Stimulated activated CD4-positive, alpha-beta T cell treated with anti-CD3 and anti-CD28 coated beads, Interleukin-4, amount 100 ng/mL, for 4 hours (primary cell): Measurements from ENCODE around the gene DDI2.
"Not testable (repeated sequence)": the region's sequence is repeated elsewhere in the genome, so short reads cannot be mapped to it uniquely, and the experiment has no call there.

Source experiments
- DNase-seq, 2 experiments: peaks; one replicate each; pipeline ENCODE4 v3.0.0-alpha.2; 2020

DDI2 gene

GRCh38 chr1:15637826-15638225, 20.6 kb downstream of the DDI2 start:
- DNase-seq: no peak

GRCh38 chr1:15639262-15639661, 22.0 kb downstream of the DDI2 start:
- no peak for DNase-seq

- no peak for DNase-seq
Measured at GRCh38 chr1:15639931-15640330, 22.7 kb downstream of the DDI2 start.

GRCh38 chr1:15640667-15641066, 23.4 kb downstream of the DDI2 start:
- DNase-seq: no peak

DNA sequence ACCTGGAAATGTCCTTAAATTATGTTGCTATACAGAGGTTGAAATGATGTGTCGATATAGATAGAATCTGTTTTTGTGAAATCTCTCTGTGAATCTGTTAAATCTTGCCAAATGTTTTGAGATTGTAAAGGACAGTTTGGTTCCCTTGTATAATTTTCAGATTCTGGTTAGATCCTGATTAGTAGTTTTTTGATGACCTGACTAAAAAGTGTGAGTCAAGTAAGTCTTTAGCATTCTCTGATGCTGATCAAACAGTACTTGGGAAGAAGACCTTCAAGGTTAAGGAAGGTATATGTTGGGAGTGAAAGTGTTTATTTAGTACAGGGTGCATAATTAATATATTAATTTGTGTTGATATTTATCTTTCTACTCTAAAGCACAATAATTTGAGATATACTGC, 32.7 kb downstream of the DDI2 start:
- DNase-seq: no peak

DNA sequence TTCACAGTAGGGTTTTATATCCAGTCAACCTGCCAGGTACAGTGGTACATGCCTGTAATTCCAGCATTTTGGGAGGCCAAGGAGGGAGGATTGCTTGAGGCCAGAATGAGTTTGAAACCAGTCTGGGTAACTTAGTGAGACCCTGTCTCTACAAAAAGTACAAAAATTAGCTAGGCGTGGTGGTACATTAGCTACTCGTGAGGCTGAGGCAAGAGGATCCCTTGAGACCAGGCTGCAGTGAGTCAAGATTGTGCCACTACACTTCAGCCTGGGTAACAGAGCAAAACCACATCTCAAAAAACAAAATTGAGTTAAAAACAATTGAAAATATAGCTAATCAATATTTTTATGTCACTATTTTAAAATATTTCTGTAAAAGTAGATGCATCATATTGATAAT, 33.2 kb downstream of the DDI2 start:
- DNase-seq: no peak

DNA sequence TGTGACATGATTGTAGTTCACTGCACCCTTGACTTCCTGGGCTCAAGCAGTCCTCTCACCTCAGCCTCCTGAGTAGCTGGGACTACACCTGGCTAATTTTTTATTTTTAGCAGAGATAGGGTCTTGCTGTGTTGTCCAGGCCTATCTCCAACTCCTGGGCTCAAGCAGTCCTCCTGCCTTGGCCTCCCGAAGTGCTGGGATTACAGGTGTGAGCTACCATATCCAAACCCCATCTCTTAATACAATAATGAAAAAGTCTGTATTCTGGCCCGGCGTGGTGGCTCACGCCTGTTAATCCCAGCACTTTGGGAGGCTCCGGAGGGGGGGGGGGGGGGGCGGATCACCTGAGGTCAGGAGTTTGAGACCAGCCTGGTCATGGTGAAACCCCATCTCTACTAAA, 34.9 kb downstream of the DDI2 start:
- DNase-seq: not testable (repeated sequence)

DNA sequence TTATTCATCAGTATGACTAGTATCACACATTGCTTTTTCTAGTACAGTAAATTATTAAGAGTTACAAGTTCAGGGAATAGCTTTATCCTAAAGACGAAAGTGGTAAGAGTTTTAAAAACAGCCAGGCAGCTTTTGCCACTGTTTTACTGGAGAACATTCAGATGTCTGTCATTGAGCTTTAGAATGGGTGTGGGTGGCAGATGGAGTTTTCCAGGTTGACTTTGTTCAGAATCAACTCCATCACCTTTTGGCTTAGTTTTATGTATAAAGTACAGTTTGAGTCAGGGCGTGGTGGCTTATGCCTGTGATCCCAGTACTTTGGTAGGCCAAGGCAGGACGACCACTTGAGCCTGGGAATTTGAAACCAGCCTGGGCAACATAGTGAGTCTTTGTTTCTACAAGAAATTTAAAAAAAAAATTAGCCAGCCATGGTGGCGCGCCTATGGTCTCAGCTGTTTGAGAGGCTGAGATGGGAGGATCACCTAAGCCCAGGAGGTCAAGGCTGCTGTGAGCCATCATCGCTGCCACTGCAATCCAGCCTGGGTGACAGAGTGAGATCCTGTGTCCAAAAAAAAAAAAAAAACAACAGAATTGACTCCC, 36.9 kb downstream of the DDI2 start:
- no peak for DNase-seq

- DNase-seq: no peak
Measured at GRCh38 chr1:15656464-15656863, 39.2 kb downstream of the DDI2 start.

DNA sequence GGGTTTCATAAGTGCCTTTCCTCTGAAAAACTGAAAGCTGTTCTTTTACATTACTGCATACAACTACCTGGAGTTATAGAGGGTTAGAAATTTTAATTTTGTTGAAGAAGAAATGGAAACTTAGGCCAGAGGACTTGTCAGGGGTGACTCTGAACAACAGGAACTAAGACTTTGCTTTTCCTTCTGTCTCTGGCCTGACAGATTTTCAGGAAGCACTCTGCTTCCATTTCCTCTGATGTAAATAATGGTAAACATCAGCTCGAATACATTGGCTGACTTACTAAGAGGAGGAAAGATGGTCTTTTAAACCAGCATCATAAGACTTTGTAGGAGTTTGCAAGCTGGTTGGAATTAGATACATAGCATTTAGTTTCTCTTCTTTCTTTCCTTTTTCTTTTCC, 39.8 kb downstream of the DDI2 start:
- no peak for DNase-seq

GRCh38 chr1:15660151-15660550, 42.9 kb downstream of the DDI2 start:
- DNase-seq: no peak

GRCh38 chr1:15662477-15662876, 45.2 kb downstream of the DDI2 start:
- no peak for DNase-seq

- DNase-seq: no peak
Measured at GRCh38 chr1:15663925-15664324, 46.7 kb downstream of the DDI2 start.

DNA sequence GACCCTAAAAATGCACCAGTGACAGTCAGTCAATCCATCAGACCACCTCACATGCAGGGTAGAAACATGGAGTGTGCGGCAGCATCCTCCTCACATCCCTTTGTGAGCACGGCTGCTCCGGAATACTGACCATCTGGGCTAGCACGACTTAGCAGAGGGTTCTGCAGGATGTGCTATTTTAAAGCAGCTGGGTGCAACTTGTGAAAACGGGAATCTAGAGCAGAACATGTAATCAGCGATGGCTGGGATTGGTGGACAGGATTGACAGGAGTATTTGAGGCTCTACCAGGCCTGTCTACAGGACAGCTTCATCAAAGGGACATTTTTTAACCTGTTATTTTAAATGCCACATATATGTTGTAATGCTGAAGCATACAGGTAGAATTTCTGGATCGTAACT, 50.1 kb downstream of the DDI2 start:
- no peak for DNase-seq

- DNase-seq: no peak
Measured at GRCh38 chr1:15668089-15668754, 51.0 kb downstream of the DDI2 start.

DNA sequence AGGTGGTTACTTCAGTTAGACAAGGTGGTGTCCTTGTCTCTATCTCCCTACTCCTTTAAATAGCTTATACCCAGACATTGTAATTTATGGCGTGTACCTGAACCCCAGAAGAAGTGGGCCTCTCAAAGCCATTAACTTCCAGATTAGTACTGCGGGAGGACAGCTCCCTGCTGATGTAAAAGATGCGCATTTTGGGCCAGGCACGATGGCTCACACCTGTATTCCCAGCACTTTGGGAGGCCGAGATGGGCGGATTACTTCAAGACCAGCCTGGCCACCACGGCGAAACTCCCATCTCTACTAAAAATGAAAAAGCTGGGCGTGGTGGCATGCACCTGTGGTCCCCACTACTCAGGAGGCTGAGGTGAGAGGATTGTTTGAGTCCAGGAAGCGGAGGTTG, 51.8 kb downstream of the DDI2 start:
- no peak for DNase-seq

DNA sequence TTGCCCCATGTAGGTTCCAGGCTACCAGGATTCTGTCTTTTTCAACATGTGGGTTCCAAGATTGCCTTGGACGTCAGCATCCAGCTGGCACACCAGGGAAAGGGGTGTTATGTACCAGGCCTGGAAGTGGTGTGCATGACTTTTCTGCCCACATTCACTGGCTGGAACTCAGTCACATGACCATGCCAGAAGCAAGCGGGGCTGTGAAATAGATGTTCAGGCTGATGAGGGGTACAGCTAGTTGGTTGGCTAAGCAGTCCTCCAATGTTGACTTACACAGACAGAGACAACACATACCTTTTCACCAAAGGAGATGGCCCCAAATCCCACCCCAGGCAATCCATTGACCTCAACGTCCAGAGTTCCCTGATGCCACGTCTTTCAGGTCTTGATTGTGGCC, 52.6 kb downstream of the DDI2 start:
- DNase-seq: no peak

DNA sequence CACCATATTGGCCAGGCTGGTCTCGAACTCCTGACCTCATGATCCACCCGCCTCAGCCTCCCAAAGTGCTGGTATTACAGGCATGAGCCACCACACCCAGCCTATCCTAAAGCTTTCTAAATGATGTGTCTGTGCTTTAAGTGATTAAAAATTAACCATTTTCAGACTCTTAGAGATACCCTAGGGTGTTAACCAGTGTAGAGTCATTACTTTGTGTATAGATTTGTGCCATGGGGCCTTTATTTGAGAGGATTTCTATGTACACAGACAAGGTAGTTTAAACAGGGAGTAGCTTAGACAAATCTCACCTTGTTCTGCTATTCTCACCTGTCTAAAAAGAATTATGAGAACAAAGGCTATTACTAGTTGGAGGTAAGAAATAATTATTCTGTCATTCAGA, 54.2 kb downstream of the DDI2 start:
- DNase-seq: no peak

DNA sequence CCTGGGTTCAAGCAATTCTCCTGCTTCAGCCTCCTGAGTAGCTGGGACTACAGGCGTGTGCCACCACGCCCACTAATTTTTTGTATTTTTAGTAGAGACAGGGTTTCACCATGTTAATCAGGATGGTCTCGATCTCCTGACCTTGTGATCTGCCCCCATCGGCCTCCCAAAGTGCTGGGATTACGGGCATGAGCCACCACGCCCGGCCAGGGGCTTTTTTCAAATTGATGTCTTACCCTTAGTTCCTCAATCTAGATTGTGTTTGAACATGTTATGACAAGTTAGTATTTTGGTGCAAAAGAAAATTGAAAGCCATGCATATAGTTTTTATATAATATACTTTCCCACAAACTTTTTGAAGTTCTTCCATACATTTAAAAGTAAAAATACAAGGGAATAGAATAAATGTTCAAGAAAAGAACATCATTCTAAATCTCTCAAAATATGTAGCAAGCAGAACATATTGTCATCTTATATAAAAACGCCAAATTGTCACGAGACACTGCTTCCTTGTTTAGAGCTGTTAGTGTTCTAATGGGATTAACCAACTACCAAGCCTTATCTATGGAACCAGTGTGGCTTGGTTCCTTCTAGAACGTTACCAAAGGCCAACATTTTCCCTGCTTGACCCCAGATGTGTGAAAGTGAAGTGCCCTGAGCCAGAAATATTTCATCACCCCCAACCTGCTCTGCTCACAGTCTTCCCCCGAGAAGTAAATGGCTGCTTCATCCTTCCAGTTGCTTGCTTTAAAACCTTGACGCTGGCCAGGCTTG, 57.3 kb downstream of the DDI2 start:
- no peak for DNase-seq

DNA sequence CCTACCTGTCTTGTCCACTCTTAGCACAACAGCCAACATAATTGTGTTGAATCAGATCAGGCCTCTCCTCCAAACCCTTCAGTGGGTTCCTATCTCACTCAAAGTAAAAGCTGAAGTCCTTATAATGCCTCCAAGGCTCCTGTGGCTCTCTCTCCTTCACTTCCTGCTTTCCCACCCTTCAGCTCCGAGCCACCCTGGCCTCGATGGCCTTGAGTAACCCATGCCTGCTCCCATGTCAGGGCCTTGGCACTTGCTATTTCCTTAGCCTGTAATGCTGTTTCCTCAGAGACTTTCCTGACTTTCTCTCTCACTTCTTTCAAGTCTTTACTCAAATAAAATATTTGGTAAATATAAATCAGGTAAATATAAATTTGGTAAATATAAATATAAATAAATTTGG, 58.8 kb downstream of the DDI2 start:
- no peak for DNase-seq

DNA sequence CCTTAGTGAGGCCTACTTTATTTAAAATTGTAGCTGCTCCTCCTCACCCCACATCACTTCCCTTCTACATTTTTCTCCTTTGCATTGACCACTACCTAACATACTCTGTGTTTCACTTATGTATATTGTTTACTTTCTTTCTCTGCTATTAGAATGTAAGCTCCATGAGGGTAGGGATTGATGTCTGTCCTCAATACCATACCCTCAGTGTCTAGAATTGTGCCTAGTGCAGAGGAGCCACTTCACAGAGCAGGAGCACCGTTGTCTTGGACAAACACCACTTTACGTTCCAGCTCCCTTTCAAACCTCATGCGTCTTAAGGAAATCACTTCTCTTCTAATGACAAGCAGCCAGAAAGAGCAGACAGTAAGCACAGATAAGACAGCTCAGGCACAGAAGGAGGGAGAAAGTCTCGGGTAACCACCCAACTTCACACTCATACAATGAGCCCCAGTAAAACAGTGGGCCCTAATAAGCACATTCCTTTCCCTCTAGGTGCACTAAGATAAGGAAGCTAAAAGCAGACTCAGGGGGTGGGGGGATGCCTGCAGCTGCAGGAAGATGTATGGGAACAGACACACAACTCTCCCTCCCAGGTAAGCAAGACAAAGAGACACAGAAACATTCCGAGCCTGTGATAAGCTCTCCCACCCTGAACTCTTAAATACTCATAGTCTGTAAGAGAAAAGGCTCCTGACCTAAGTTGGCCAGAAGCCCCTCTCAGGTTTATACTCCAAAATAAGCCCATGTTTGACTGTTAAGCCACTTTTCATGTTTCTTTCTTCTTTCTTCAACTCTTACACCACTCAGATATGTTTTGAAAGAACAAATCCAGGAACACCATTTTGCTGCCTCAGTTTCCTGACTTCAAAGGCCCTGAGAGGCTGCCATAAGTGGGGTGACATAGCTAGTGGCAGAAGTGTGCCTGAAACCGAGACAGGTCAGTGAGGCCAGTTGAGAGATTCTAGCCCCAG, 59.7 kb downstream of the DDI2 start:
- DNase-seq: no peak

DNA sequence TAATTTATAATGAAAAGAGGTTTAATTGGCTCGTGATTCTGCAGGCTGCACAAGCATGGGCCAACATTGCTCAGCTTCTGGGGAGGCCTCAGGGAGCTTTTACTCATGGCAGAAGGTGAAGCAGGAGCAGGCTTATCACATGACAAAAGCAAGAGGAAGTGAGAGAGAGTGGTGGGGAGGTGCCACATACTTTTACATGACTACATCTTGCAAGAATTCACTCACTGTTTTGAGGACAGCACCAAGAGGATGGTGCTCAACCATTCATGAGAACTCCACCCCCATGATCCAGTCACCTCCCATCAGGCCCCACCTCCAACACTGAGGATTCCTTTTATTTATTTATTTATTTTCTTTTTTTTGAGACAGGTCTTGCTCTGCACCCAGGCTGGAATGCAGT, 61.3 kb downstream of the DDI2 start:
- DNase-seq: no peak

- DNase-seq: no peak
Measured at GRCh38 chr1:15680131-15680530, 62.9 kb downstream of the DDI2 start.
